ENCODE results near the gene FAM184A.
A peak's percentile ranks its signal among the peaks of the same experiment; 100 is the strongest.

DNA sequence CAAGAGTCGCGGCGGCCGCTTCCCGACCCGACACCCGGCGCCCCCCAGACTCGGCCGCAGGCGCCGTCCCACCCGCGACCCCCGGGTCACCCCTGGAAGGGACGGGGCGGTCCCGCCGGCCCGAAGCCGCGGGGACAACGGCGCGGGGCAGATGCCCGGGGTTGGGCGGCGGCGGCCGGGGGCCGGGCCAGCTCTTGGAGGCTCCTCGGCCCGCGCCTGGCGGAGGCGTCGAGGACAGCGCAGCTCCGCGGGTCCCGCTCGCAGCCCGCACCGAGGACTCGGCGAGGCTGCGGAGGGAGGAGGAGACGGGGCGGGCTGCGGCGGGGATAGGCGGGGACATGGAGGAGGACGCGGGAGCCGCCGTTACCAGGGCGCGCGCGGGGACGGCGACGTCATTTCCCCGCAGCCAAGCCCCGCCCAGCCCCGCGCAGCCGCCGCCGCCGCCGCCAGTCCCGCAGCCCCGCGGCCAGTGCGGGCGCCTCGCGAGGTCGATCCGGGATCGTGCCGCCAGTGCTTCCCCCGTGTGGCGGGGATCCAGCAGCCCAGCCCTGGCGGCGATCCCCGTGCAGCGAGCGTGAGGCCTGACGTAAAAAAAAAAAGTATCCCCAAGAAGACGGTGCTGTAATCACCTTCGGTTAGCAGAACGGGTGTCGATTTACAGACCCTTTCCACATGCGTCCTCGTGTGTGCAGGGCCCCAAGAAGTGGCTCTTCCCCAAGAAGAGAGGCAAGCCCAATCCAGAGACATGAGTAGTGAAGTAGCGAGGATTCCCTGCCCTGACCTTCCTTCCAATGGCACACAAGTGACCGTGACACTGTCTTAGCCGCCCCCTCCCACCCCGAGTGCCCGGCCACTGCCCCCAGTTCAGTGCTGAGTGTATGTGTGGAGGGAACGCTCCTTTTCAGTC lies at the start of gene FAM184A:
- TF ChIP-seq, protein P1, sequence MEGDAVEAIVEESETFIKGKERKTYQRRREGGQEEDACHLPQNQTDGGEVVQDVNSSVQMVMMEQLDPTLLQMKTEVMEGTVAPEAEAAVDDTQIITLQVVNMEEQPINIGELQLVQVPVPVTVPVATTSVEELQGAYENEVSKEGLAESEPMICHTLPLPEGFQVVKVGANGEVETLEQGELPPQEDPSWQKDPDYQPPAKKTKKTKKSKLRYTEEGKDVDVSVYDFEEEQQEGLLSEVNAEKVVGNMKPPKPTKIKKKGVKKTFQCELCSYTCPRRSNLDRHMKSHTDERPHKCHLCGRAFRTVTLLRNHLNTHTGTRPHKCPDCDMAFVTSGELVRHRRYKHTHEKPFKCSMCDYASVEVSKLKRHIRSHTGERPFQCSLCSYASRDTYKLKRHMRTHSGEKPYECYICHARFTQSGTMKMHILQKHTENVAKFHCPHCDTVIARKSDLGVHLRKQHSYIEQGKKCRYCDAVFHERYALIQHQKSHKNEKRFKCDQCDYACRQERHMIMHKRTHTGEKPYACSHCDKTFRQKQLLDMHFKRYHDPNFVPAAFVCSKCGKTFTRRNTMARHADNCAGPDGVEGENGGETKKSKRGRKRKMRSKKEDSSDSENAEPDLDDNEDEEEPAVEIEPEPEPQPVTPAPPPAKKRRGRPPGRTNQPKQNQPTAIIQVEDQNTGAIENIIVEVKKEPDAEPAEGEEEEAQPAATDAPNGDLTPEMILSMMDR (conservative IDR thresholded peaks at IDR 0.05; ENCODE audit: low read depth in 2 of 2): peak in 1 of 2 experiments; percentile 48; a peak in 3 of 4 replicates
- TF ChIP-seq POLR2AphosphoS5 (IDR thresholded peaks at IDR 0.05; ENCODE audit: low read depth) (peak; percentile 50), EZH2phosphoT487 (IDR thresholded peaks at IDR 0.05; ENCODE audit: unreplicated experiment) (no peak), JUNB (IDR thresholded peaks at IDR 0.05; ENCODE audit: unreplicated experiment) (no peak), CREB1 (CRISPR knock-in tag; IDR thresholded peaks at IDR 0.05; ENCODE audit: low read depth) (peak; percentile 57; the same call in 1 of the 2 replicates), EZH2 (IDR thresholded peaks at IDR 0.05; ENCODE audit: low read depth, unreplicated experiment) (no peak), NANOG (IDR thresholded peaks at IDR 0.05; ENCODE audit: borderline replicate concordance) (no peak), ZNF331 (CRISPR knock-in tag; IDR thresholded peaks at IDR 0.05; ENCODE audit: low read depth) (no peak), STAT1 (IDR thresholded peaks at IDR 0.05; ENCODE audit: unreplicated experiment) (no peak)
- TF ChIP-seq, protein P2, sequence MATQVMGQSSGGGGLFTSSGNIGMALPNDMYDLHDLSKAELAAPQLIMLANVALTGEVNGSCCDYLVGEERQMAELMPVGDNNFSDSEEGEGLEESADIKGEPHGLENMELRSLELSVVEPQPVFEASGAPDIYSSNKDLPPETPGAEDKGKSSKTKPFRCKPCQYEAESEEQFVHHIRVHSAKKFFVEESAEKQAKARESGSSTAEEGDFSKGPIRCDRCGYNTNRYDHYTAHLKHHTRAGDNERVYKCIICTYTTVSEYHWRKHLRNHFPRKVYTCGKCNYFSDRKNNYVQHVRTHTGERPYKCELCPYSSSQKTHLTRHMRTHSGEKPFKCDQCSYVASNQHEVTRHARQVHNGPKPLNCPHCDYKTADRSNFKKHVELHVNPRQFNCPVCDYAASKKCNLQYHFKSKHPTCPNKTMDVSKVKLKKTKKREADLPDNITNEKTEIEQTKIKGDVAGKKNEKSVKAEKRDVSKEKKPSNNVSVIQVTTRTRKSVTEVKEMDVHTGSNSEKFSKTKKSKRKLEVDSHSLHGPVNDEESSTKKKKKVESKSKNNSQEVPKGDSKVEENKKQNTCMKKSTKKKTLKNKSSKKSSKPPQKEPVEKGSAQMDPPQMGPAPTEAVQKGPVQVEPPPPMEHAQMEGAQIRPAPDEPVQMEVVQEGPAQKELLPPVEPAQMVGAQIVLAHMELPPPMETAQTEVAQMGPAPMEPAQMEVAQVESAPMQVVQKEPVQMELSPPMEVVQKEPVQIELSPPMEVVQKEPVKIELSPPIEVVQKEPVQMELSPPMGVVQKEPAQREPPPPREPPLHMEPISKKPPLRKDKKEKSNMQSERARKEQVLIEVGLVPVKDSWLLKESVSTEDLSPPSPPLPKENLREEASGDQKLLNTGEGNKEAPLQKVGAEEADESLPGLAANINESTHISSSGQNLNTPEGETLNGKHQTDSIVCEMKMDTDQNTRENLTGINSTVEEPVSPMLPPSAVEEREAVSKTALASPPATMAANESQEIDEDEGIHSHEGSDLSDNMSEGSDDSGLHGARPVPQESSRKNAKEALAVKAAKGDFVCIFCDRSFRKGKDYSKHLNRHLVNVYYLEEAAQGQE (IDR thresholded peaks at IDR 0.05; ENCODE audit: unreplicated experiment): no peak
- TF ChIP-seq, protein P3, sequence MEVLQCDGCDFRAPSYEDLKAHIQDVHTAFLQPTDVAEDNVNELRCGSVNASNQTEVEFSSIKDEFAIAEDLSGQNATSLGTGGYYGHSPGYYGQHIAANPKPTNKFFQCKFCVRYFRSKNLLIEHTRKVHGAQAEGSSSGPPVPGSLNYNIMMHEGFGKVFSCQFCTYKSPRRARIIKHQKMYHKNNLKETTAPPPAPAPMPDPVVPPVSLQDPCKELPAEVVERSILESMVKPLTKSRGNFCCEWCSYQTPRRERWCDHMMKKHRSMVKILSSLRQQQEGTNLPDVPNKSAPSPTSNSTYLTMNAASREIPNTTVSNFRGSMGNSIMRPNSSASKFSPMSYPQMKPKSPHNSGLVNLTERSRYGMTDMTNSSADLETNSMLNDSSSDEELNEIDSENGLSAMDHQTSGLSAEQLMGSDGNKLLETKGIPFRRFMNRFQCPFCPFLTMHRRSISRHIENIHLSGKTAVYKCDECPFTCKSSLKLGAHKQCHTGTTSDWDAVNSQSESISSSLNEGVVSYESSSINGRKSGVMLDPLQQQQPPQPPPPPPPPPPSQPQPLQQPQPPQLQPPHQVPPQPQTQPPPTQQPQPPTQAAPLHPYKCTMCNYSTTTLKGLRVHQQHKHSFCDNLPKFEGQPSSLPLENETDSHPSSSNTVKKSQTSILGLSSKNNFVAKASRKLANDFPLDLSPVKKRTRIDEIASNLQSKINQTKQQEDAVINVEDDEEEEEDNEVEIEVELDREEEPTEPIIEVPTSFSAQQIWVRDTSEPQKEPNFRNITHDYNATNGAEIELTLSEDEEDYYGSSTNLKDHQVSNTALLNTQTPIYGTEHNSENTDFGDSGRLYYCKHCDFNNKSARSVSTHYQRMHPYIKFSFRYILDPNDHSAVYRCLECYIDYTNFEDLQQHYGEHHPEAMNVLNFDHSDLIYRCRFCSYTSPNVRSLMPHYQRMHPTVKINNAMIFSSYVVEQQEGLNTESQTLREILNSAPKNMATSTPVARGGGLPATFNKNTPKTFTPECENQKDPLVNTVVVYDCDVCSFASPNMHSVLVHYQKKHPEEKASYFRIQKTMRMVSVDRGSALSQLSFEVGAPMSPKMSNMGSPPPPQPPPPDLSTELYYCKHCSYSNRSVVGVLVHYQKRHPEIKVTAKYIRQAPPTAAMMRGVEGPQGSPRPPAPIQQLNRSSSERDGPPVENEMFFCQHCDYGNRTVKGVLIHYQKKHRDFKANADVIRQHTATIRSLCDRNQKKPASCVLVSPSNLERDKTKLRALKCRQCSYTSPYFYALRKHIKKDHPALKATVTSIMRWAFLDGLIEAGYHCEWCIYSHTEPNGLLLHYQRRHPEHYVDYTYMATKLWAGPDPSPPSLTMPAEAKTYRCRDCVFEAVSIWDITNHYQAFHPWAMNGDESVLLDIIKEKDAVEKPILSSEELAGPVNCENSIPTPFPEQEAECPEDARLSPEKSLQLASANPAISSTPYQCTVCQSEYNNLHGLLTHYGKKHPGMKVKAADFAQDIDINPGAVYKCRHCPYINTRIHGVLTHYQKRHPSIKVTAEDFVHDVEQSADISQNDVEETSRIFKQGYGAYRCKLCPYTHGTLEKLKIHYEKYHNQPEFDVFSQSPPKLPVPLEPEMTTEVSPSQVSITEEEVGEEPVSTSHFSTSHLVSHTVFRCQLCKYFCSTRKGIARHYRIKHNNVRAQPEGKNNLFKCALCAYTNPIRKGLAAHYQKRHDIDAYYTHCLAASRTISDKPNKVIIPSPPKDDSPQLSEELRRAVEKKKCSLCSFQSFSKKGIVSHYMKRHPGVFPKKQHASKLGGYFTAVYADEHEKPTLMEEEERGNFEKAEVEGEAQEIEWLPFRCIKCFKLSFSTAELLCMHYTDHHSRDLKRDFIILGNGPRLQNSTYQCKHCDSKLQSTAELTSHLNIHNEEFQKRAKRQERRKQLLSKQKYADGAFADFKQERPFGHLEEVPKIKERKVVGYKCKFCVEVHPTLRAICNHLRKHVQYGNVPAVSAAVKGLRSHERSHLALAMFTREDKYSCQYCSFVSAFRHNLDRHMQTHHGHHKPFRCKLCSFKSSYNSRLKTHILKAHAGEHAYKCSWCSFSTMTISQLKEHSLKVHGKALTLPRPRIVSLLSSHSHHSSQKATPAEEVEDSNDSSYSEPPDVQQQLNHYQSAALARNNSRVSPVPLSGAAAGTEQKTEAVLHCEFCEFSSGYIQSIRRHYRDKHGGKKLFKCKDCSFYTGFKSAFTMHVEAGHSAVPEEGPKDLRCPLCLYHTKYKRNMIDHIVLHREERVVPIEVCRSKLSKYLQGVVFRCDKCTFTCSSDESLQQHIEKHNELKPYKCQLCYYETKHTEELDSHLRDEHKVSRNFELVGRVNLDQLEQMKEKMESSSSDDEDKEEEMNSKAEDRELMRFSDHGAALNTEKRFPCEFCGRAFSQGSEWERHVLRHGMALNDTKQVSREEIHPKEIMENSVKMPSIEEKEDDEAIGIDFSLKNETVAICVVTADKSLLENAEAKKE (CRISPR knock-in tag; IDR thresholded peaks at IDR 0.05): no peak
- TF ChIP-seq, protein P4, sequence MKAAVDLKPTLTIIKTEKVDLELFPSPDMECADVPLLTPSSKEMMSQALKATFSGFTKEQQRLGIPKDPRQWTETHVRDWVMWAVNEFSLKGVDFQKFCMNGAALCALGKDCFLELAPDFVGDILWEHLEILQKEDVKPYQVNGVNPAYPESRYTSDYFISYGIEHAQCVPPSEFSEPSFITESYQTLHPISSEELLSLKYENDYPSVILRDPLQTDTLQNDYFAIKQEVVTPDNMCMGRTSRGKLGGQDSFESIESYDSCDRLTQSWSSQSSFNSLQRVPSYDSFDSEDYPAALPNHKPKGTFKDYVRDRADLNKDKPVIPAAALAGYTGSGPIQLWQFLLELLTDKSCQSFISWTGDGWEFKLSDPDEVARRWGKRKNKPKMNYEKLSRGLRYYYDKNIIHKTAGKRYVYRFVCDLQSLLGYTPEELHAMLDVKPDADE (IDR thresholded peaks at IDR 0.05): no peak

All from GM23338 (cell line).